Prostate gland (tissue), 2 donors: ENCODE measurements around the gene SPTB.

Source experiments
- POLR2A ChIP-seq: fragments of 450-650 bp; IDR thresholded peaks from one replicate; pipeline ENCODE4 v1.6.1; 2016; ENCODE audit warnings: antibody characterized with exemption, mild to moderate bottlenecking
- POLR2AphosphoS5 ChIP-seq: sonication (generic); formaldehyde crosslinking; IDR thresholded peaks from one replicate; pipeline ENCODE4 v1.6.1; 2017; ENCODE audit warnings: antibody characterized with exemption
- TF ChIP-seq, protein P1 (sequence below), 4 experiments: fragments of 200-600 bp in 2 of 4; fragments of 450-650 bp in 2 of 4; sonication (generic) in 2 of 4; IDR thresholded peaks; 1 replicate in 3 of 4; 2 replicates in 1 of 4; pipeline ENCODE4 v1.5.1; 2016 to 2019; ENCODE audit warnings: antibody characterized with exemption in 4 of 4, mild to moderate bottlenecking in 2 of 4, moderate library complexity in 2 of 4

DNA sequence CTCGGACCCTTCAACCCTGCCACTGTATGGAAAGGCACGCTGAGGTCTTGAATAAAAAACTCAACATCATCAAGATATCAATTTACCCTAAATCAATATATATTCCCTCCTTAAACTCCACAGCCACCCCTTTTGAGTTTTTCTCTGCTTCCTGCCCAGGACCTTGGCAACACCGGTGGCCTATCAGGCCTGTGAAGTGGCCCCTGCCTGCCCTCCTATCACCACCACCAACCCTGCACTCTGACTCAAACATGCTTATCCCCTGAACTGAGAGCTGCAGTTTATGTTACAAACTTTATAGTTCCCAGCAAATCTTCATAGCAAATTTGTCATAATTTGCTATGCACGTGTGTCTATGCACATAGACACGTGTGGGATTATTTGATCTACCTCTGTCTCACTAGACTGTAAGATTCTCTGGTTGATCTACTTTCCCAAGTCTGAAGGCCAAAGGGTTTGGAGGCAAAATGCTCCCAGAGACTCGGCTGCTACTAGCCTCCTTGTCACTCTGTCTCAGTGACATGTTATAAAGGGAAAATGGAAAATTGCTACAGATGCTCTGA is 63.4 kb downstream of the SPTB start:
- TF ChIP-seq, protein P1, sequence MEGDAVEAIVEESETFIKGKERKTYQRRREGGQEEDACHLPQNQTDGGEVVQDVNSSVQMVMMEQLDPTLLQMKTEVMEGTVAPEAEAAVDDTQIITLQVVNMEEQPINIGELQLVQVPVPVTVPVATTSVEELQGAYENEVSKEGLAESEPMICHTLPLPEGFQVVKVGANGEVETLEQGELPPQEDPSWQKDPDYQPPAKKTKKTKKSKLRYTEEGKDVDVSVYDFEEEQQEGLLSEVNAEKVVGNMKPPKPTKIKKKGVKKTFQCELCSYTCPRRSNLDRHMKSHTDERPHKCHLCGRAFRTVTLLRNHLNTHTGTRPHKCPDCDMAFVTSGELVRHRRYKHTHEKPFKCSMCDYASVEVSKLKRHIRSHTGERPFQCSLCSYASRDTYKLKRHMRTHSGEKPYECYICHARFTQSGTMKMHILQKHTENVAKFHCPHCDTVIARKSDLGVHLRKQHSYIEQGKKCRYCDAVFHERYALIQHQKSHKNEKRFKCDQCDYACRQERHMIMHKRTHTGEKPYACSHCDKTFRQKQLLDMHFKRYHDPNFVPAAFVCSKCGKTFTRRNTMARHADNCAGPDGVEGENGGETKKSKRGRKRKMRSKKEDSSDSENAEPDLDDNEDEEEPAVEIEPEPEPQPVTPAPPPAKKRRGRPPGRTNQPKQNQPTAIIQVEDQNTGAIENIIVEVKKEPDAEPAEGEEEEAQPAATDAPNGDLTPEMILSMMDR (IDR thresholded peaks at IDR 0.05): no peak
- TF ChIP-seq POLR2A (no peak), POLR2AphosphoS5 (no peak)
